Activated CD4-positive, alpha-beta T cell treated with anti-CD3 and anti-CD28 coated beads, Interleukin-2, amount 50 U/mL, for 48 hours (primary cell): ENCODE measurements around the gene ABCA13.

ENCODE experiments used
- DNase-seq, 2 experiments: peaks; one replicate each; pipeline ENCODE4 v3.0.0-alpha.2; 2020

The ABCA13 gene

GRCh38 chr7:48660306-48660870, 489.1 kb downstream of the ABCA13 start:
- DNase-seq: no peak

DNA sequence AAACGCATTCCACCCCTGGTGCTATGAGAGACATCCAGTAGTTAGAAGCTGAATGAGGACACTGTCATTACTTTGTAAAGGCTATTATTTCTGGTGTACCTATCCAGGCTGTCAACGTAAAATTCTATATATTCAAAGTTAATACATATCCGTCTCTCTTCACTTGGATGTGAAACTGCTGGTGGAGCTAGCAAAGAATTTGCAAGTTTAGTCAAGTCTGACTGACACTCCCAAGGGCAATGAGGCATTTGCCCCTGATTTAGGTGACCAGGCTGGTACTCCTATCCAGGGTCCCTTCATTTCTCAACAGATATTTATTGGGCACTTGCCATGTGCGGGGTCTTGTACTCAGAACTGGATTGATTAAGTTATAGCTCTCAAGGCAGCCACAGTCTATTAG, 493.0 kb downstream of the ABCA13 start:
- no peak for DNase-seq

- no peak for DNase-seq
Measured at GRCh38 chr7:48665353-48666135, 494.3 kb downstream of the ABCA13 start.

- no peak for DNase-seq
Measured at GRCh38 chr7:48667407-48667806, 496.1 kb downstream of the ABCA13 start.

- DNase-seq: no peak
Measured at GRCh38 chr7:48671656-48672055, 500.4 kb downstream of the ABCA13 start.

DNA sequence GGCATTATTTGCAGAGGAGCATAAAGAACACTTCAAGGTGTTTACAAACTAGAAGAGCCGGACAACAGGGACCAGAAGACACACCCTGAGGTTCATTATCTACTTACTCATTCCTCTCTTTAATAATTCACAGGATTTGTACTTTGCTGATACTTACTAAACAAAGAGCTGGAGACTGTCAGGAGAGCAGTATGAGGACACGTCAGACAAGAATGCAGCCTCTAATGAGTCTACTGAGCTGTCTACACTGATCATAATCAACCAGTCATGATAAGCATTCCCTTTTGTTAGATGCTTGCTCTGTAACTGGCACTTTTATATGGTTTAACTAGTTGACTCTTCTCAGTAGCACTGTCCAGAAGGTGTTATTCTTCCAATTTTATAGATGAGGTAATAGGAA, 509.7 kb downstream of the ABCA13 start:
- no peak for DNase-seq

DNA sequence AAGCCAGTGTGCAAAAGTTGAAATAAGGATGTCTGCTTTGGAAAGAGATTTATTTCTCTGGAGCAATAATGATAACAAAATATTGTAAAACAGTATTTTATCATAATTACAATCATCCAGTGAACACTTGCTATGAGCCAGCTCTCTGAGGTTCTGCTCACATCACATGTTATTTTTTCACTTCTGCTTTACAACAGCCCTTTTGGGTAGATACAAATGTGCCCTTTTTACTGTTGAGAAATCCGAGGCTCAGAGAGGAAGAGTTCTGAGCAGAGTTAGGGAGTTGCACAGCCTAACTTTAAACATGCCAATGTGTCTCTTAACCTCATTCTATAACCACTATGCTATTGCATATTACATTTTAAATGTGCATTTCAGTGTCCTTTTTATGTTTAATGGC, 520.5 kb downstream of the ABCA13 start:
- no peak for DNase-seq
